ENCODE data around the gene TENT5C.

TENT5C gene

GRCh38 chr1:117613249-117613968 lies 7.6 kb downstream of the TENT5C start:
- no peak for DNase-seq (ENCODE audit: low read depth in 2 of 2)

- no peak for DNase-seq (ENCODE audit: low read depth in 2 of 2)
Measured at GRCh38 chr1:117613969-117614729, 8.3 kb downstream of the TENT5C start.

- no peak for DNase-seq (ENCODE audit: low read depth in 2 of 2)
Measured at GRCh38 chr1:117615474-117615873, 9.6 kb downstream of the TENT5C start.

- DNase-seq (ENCODE audit: low read depth in 2 of 2): no peak
Measured at GRCh38 chr1:117616356-117616755, 10.5 kb downstream of the TENT5C start.

- no peak for DNase-seq (ENCODE audit: low read depth in 2 of 2)
Measured at GRCh38 chr1:117616967-117617366, 11.1 kb downstream of the TENT5C start.

GRCh38 chr1:117618450-117619122 lies 12.7 kb downstream of the TENT5C start:
- no peak for DNase-seq (ENCODE audit: low read depth in 2 of 2)

- DNase-seq (ENCODE audit: low read depth in 2 of 2): no peak
Measured at GRCh38 chr1:117620440-117620839, 14.6 kb downstream of the TENT5C start.

- DNase-seq (ENCODE audit: low read depth in 2 of 2): no peak
Measured at GRCh38 chr1:117621316-117621715, 15.5 kb downstream of the TENT5C start.

GRCh38 chr1:117622726-117623125 lies 16.9 kb downstream of the TENT5C start:
- no peak for DNase-seq (ENCODE audit: low read depth in 2 of 2)

- DNase-seq (ENCODE audit: low read depth in 2 of 2): no peak
Measured at GRCh38 chr1:117623141-117623540, 17.3 kb downstream of the TENT5C start.

- no peak for DNase-seq (ENCODE audit: low read depth in 2 of 2)
Measured at GRCh38 chr1:117623698-117624097, 17.9 kb downstream of the TENT5C start.

- DNase-seq (ENCODE audit: low read depth in 2 of 2): no peak
Measured at GRCh38 chr1:117627546-117628130, 21.8 kb downstream of the TENT5C start.

- no peak for DNase-seq (ENCODE audit: low read depth in 2 of 2)
Measured at GRCh38 chr1:117628343-117628742, 22.5 kb downstream of the TENT5C start.

- DNase-seq (ENCODE audit: low read depth in 2 of 2): no peak
Measured at GRCh38 chr1:117629625-117630422, 24.0 kb downstream of the TENT5C start.

GRCh38 chr1:117630423-117630998 lies 24.7 kb downstream of the TENT5C start:
- no peak for DNase-seq (ENCODE audit: low read depth in 2 of 2)

- no peak for DNase-seq (ENCODE audit: low read depth in 2 of 2)
Measured at GRCh38 chr1:117631359-117632160, 25.7 kb downstream of the TENT5C start.

GRCh38 chr1:117632269-117633067 lies 26.6 kb downstream of the TENT5C start:
- DNase-seq (ENCODE audit: low read depth in 2 of 2): no peak

- DNase-seq (ENCODE audit: low read depth in 2 of 2): no peak
Measured at GRCh38 chr1:117633068-117633345, 27.2 kb downstream of the TENT5C start.

GRCh38 chr1:117633423-117633822 lies 27.6 kb downstream of the TENT5C start:
- no peak for DNase-seq (ENCODE audit: low read depth in 2 of 2)

GRCh38 chr1:117633936-117634335 lies 28.1 kb downstream of the TENT5C start:
- DNase-seq (ENCODE audit: low read depth in 2 of 2): no peak

Measured in stimulated activated CD4-positive, alpha-beta T cell treated with anti-CD3 and anti-CD28 coated beads, Interleukin-1b, Interleukin-23, amount 100 ng/mL, for 4 hours (primary cell).